HG03060 (cell line): ENCODE data around the gene PRKG1.
"Not testable (repeated sequence)": the region's sequence is repeated elsewhere in the genome, so short reads cannot be mapped to it uniquely, and the experiment has no call there.

Source experiments
- ATAC-seq: cut with Tn5 transposase; IDR thresholded peaks from one replicate; pipeline ENCODE4 v1.9.1; 2021; ENCODE audit warnings: low read depth, moderate number of reproducible peaks; ENCODE audit not compliant: unreplicated experiment

The PRKG1 gene

GRCh38 chr10:51366044-51366443 is 291.8 kb downstream of the PRKG1 start:
- ATAC-seq: no peak

GRCh38 chr10:51367127-51367526 is 292.8 kb downstream of the PRKG1 start:
- ATAC-seq: no peak

- no peak for ATAC-seq
Measured at GRCh38 chr10:51367694-51368093, 293.4 kb downstream of the PRKG1 start.

GRCh38 chr10:51368943-51369342 is 294.7 kb downstream of the PRKG1 start:
- no peak for ATAC-seq

GRCh38 chr10:51369903-51370302 is 295.6 kb downstream of the PRKG1 start:
- ATAC-seq: no peak

GRCh38 chr10:51371743-51372142 is 297.5 kb downstream of the PRKG1 start:
- ATAC-seq: no peak

- ATAC-seq: no peak
Measured at GRCh38 chr10:51375790-51376189, 301.5 kb downstream of the PRKG1 start.

- no peak for ATAC-seq
Measured at GRCh38 chr10:51377070-51377931, 303.0 kb downstream of the PRKG1 start.

- no peak for ATAC-seq
Measured at GRCh38 chr10:51377932-51378599, 303.8 kb downstream of the PRKG1 start.

GRCh38 chr10:51382181-51382580 is 307.9 kb downstream of the PRKG1 start:
- ATAC-seq: no peak

- no peak for ATAC-seq
Measured at GRCh38 chr10:51384971-51385370, 310.7 kb downstream of the PRKG1 start.

GRCh38 chr10:51386248-51386885 is 312.1 kb downstream of the PRKG1 start:
- ATAC-seq: no peak

- ATAC-seq: peak; percentile 78
Measured at GRCh38 chr10:51389415-51390321, 315.4 kb downstream of the PRKG1 start.

GRCh38 chr10:51393006-51393405 is 318.7 kb downstream of the PRKG1 start:
- ATAC-seq: not testable (repeated sequence)

- ATAC-seq: no peak
Measured at GRCh38 chr10:51394039-51394438, 319.8 kb downstream of the PRKG1 start.

- no peak for ATAC-seq
Measured at GRCh38 chr10:51397244-51397643, 323.0 kb downstream of the PRKG1 start.

GRCh38 chr10:51397695-51398094 is 323.4 kb downstream of the PRKG1 start:
- no peak for ATAC-seq

GRCh38 chr10:51399840-51400239 is 325.6 kb downstream of the PRKG1 start:
- ATAC-seq: no peak

GRCh38 chr10:51400392-51401096 is 326.3 kb downstream of the PRKG1 start:
- ATAC-seq: no peak

GRCh38 chr10:51403521-51403920 is 329.2 kb downstream of the PRKG1 start:
- no peak for ATAC-seq
